Transverse colon (tissue), 4 donors: ENCODE measurements around the gene HMX2. TPM values are rescaled to one million over a fixed set of nuclear protein-coding genes. Genes with fewer than 3 reads are reported as not detected.

Experiments used
- DNase-seq: peaks from one replicate; pipeline ENCODE4 v3.0.0-alpha.2; 2019
- H3K27ac ChIP-seq, 4 donors: fragments of 200-600 bp; sonication (generic); 2 replicates each; pipeline ENCODE4 v1.5.1; 2016 to 2018; ENCODE audit warnings: inconsistent platforms in 4 of 4
- H3K27me3 ChIP-seq: fragments of 200-600 bp; sonication (generic); 2 replicates; pipeline ENCODE4 v1.5.1; 2017; ENCODE audit warnings: inconsistent platforms
- H3K36me3 ChIP-seq, 4 donors: fragments of 200-600 bp; sonication (generic); 2 replicates each; pipeline ENCODE4 v1.5.1; 2017 to 2019; ENCODE audit warnings: inconsistent platforms in 4 of 4
- H3K4me1 ChIP-seq, 4 donors: fragments of 200-600 bp; sonication (generic); 2 replicates each; pipeline ENCODE4 v1.5.1; 2017 to 2020; ENCODE audit warnings: inconsistent platforms in 4 of 4
- H3K4me3 ChIP-seq, 4 donors: fragments of 200-600 bp; sonication (generic); 1 replicate in 1 of 4; 2 replicates in 3 of 4; pipeline versions ENCODE4 v1.5.1 to v1.6.1; 2017 to 2019; ENCODE audit warnings: inconsistent platforms in 4 of 4
- H3K9me3 ChIP-seq, 2 donors: fragments of 200-600 bp; sonication (generic); 2 replicates each; pipeline ENCODE4 v1.5.1; 2017 to 2019; ENCODE audit warnings: inconsistent platforms in 2 of 2
- EP300 ChIP-seq: sonication (generic); formaldehyde crosslinking; IDR thresholded peaks from one replicate; pipeline ENCODE4 v1.6.1; 2017; ENCODE audit warnings: antibody characterized with exemption, low read depth
- POLR2A ChIP-seq: fragments of 450-650 bp; IDR thresholded peaks from one replicate; pipeline ENCODE4 v1.6.1; 2016; ENCODE audit warnings: antibody characterized with exemption, mild to moderate bottlenecking, moderate library complexity
- POLR2AphosphoS5 ChIP-seq, 3 donors: sonication (generic); formaldehyde crosslinking; IDR thresholded peaks; one replicate each; pipeline ENCODE4 v1.6.1; 2016; ENCODE audit warnings: antibody characterized with exemption in 3 of 3
- WGBS, 2 donors: methylation state at CpG; one replicate each; pipeline ENCODE4 v1.1.5; 2018; ENCODE audit warnings: low coverage in 1 of 2; 5-methylcytosine and 5-hydroxymethylcytosine counted together
- in situ Hi-C, 4 donors: fragments of 200-750 bp; cut with MboI; loops; one replicate each; pipeline versions ENCODE4 v1.15.0 to v1.15.1; 2017; ENCODE audit warnings: low sequenced_read_pairs in 3 of 4, low pct_ligation_motif_present in 1 of 4, low pct_unique_long_range_greater_than_20kb in 1 of 4
- intact Hi-C: fragments of 100-400 bp; cut with DNase I; formaldehyde crosslinking; loops from one replicate; pipeline ENCODE4 v1.15.1; 2023; ENCODE audit warnings: low total_unique reads
- total RNA-seq, 4 donors: library from RNA; depleted of rRNA; stranded (reverse); fragments of >200 nt; gene quantifications; one replicate each; pipeline ENCODE4 v1.1.0, GENCODE V29; 2016
- TF ChIP-seq, protein P1 (sequence below), 5 experiments: fragments of 200-600 bp in 3 of 5; fragments of 450-650 bp in 2 of 5; sonication (generic) in 3 of 5; IDR thresholded peaks; 1 replicate in 2 of 5; 2 replicates in 3 of 5; pipeline ENCODE4 v1.5.1; 2016 to 2017; ENCODE audit warnings: antibody characterized with exemption in 5 of 5, inconsistent platforms in 3 of 5, mild to moderate bottlenecking in 2 of 5, moderate library complexity in 1 of 5

HMX2 gene
- total RNA-seq, 4 donors from 2014 or later, result 0.41 to 0.64 TPM; not detected in 2

GRCh38 chr10:123126246-123126645 is 21.7 kb upstream of the HMX2 start:
- Histone ChIP-seq H3K4me3 (no peak overlapping the region), H3K9me3 (no peaks in the 10 kb centered on the region), H3K4me1 (no peaks in the 10 kb centered on the region), H3K27me3 (peaks cover 68% of the 10 kb centered on the region), H3K27ac (no peak overlapping the region), H3K36me3 (no peaks in the 10 kb centered on the region)
- in situ Hi-C loops, result loop anchor here (10.0 to 25.0 kb wide), 2 partner anchors 436 to 439 kb away; no protein-coding TSS in a partner anchor
- 73% methylated on average over 5 of the region's 5 CpGs; no CpG with 5 or more reads in 1 of the 2 donors for WGBS, 2 donors
- intact Hi-C loops, result no loop called here
- no peak for TF ChIP-seq POLR2A
- no peak for TF ChIP-seq EP300
- TF ChIP-seq POLR2AphosphoS5 (IDR thresholded peaks at IDR 0.05), result no peak
- TF ChIP-seq, protein P1, sequence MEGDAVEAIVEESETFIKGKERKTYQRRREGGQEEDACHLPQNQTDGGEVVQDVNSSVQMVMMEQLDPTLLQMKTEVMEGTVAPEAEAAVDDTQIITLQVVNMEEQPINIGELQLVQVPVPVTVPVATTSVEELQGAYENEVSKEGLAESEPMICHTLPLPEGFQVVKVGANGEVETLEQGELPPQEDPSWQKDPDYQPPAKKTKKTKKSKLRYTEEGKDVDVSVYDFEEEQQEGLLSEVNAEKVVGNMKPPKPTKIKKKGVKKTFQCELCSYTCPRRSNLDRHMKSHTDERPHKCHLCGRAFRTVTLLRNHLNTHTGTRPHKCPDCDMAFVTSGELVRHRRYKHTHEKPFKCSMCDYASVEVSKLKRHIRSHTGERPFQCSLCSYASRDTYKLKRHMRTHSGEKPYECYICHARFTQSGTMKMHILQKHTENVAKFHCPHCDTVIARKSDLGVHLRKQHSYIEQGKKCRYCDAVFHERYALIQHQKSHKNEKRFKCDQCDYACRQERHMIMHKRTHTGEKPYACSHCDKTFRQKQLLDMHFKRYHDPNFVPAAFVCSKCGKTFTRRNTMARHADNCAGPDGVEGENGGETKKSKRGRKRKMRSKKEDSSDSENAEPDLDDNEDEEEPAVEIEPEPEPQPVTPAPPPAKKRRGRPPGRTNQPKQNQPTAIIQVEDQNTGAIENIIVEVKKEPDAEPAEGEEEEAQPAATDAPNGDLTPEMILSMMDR (IDR thresholded peaks at IDR 0.05), result no peak
- DNase-seq, result no peak

DNA sequence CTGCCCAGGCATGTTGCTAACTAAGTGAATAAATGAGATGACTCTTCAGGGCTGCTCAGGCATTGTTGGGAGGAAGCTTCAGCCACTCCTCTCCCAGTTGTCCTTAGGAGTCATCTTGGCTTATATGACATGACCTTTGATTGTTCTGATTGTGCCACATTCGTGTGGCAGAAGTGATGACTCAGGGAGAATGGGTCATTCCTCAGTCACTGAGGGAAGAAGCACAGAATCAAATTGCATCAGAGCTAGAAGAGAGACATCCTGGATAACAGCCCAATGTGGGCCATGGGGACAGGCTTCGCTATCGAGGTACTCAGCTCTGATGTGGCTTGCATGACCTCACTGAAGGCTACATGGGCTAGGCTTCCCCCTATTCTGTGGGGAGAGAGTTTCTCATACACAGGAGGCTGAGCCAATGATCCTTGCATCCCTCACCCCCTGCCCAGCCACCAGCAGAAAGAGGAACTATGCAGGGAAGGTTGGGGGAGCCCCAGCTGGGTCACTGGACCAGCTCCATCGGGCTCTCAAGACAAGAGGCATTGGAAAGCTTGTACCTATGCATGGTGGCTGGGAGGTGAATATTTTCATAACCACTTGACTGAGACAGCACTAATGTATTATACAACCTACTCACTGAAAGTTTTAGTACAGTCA is 18.2 kb upstream of the HMX2 start:
- WGBS, 2 donors, result 78% methylated on average over 4 of the region's 4 CpGs; no CpG with 5 or more reads in 1 of the 2 donors
- TF ChIP-seq, protein P1 (IDR thresholded peaks at IDR 0.05), result no peak
- TF ChIP-seq POLR2A (no peak), POLR2AphosphoS5 (IDR thresholded peaks at IDR 0.05) (no peak), EP300 (no peak)
- intact Hi-C loops (loop anchor here (5.0 kb wide), 1 partner anchor 428 kb away; no protein-coding TSS in a partner anchor), in situ Hi-C loops (loop anchor here (10.0 to 25.0 kb wide), 2 partner anchors 433 to 435 kb away; no protein-coding TSS in a partner anchor)
- Histone ChIP-seq H3K4me1 (peaks cover 2 to 16% (median 10%) of the 10 kb centered on the region in 4 donors), H3K27me3 (peaks cover 94% of the 10 kb centered on the region), H3K4me3 (no peak overlapping the region), H3K27ac (no peak overlapping the region), H3K36me3 (no peaks in the 10 kb centered on the region), H3K9me3 (no peaks in the 10 kb centered on the region)
- no peak for DNase-seq

GRCh38 chr10:123132576-123133477 is 15.1 kb upstream of the HMX2 start:
- Histone ChIP-seq H3K4me3 (peak overlapping the region in 1 of 4 donors; percentile 30), H3K4me1 (peaks cover 22 to 47% (median 40%) of the 10 kb centered on the region in 4 donors), H3K27me3 (peaks cover 100% of the 10 kb centered on the region), H3K9me3 (no peaks in the 10 kb centered on the region), H3K36me3 (no peaks in the 10 kb centered on the region), H3K27ac (no peak overlapping the region)
- no peak for TF ChIP-seq POLR2AphosphoS5 (IDR thresholded peaks at IDR 0.05)
- TF ChIP-seq, protein P1 (IDR thresholded peaks at IDR 0.05), result peak; percentile 89 to 93 (median 92)
- TF ChIP-seq POLR2A, result no peak
- no peak for TF ChIP-seq EP300
- WGBS, 2 donors, result 6% methylated on average over 45 of the region's 48 CpGs; no CpG with 5 or more reads in 1 of the 2 donors
- DNase-seq, result peak; percentile 88
- intact Hi-C loops, result loop anchor here (5.0 kb wide), 1 partner anchor 424 kb away; no protein-coding TSS in a partner anchor
- in situ Hi-C loops, result loop anchor here in 1 of 4 donors (25.0 kb wide), 1 partner anchor 429 kb away; no protein-coding TSS in a partner anchor
